ENCODE measurements around the gene TATDN2.

Gene TATDN2

DNA sequence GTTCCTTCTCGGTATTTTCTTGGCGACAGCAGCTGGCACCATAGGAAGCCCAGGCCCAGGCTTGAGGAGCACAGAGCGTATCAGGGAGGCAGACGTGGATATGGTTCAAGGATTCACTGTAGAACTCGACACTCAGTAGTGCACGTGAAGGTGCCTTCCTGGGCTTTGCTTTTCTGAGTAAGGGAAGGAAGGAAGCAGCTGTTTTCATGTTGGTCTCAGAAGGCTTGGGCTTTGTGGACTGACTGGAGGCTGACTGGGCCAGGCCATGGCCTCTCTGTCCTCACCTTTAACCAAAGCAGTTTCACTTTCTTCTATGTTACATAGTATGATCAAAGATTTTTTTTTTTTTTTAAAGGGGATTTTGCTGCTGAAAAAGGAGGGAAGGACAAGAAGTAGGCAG lies 51.4 kb downstream of the TATDN2 start:
- no peak for DNase-seq (ENCODE audit: insufficient read length, low spot score)
- FAIRE-seq, result no peak
- TF ChIP-seq, protein P1, sequence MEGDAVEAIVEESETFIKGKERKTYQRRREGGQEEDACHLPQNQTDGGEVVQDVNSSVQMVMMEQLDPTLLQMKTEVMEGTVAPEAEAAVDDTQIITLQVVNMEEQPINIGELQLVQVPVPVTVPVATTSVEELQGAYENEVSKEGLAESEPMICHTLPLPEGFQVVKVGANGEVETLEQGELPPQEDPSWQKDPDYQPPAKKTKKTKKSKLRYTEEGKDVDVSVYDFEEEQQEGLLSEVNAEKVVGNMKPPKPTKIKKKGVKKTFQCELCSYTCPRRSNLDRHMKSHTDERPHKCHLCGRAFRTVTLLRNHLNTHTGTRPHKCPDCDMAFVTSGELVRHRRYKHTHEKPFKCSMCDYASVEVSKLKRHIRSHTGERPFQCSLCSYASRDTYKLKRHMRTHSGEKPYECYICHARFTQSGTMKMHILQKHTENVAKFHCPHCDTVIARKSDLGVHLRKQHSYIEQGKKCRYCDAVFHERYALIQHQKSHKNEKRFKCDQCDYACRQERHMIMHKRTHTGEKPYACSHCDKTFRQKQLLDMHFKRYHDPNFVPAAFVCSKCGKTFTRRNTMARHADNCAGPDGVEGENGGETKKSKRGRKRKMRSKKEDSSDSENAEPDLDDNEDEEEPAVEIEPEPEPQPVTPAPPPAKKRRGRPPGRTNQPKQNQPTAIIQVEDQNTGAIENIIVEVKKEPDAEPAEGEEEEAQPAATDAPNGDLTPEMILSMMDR (IDR thresholded peaks at IDR 0.05; ENCODE audit: insufficient read depth, missing control alignments), result no peak

DNA sequence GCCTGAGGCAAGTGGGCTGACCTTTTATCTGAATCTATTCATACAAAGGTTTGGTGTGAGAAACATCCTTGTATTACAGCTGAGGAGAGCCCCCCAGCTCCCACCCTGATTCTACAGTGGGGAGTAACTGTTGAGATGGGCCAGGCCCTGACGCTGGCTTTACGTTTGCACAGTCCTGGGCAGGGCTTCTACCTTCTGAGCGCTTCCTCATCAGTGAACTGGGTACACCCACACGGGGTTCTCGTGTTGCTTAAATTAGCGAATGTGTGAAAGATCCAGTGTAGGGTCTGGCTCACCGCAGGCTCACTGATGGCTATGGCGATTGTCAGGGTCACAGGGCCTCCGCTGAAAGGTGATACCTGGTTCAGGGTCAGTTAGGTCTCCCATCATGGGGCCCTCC lies 51.8 kb downstream of the TATDN2 start:
- FAIRE-seq, result no peak
- TF ChIP-seq, protein P1 (IDR thresholded peaks at IDR 0.05; ENCODE audit: insufficient read depth, missing control alignments), result no peak
- no peak for DNase-seq (ENCODE audit: insufficient read length, low spot score)

DNA sequence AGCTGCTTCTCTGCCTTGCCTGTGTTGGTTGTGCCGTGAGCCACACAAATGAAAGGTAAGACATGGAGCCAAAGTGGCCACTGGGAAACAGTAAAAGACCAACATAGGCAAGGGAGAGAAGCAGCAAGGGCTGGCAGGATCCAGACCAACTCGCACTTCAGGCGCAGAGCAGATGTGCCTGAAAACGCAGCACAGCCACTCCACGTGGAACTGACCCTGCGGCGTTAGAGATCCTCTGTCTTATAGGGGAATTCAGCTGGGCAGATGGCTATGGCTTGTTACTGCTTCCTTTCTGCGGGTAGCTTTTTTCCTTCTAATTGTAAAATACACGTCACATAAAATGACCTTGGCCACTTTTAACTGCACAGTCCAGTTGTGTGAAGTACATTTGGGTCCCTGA lies 54.8 kb downstream of the TATDN2 start:
- FAIRE-seq, result no peak
- no peak for DNase-seq (ENCODE audit: insufficient read length, low spot score)
- TF ChIP-seq, protein P1 (IDR thresholded peaks at IDR 0.05; ENCODE audit: insufficient read depth, missing control alignments), result no peak

DNA sequence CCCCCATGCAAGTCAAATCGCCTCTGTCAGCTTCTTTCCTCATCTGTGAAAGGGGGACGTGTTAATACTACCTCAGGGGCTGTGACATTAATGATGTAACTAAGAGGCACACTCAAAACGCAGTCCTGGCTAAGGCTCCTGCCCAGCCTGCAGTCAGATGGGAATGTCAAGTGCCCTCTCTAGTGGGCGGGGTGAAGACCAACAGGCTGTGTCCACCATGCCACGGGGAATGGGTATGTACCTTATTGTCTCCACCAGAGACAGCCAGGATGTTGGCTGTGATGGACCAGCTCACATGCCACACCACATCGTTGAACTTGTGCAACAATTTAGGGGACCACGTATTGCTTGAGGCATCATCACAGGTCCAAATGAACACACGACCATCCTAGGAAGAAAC lies 55.5 kb downstream of the TATDN2 start:
- DNase-seq (ENCODE audit: insufficient read length, low spot score) (no peak), FAIRE-seq (no peak)
- TF ChIP-seq, protein P1 (IDR thresholded peaks at IDR 0.05; ENCODE audit: insufficient read depth, missing control alignments), result no peak

DNA sequence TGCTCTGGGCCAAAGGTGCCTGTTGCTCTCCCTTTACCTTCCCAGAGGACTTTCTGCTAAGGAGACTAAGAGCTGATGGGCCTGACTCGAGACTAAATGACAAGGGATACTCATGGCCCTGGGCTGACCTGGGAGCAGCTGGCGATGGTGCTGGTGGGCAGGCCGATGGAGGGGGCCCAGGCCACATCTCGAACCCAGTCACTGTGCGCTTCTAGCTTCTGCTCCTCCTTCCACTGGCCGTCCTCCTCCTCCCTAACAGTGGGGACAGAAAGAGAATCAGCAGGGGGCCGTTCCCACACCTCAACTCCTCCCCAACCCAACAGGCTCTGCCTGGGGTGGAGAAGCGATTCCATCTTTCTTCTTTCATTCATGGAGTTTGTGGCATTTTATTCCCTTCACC lies 56.6 kb downstream of the TATDN2 start:
- TF ChIP-seq, protein P1 (IDR thresholded peaks at IDR 0.05; ENCODE audit: insufficient read depth, missing control alignments), result no peak
- FAIRE-seq, result no peak
- no peak for DNase-seq (ENCODE audit: insufficient read length, low spot score)

DNA sequence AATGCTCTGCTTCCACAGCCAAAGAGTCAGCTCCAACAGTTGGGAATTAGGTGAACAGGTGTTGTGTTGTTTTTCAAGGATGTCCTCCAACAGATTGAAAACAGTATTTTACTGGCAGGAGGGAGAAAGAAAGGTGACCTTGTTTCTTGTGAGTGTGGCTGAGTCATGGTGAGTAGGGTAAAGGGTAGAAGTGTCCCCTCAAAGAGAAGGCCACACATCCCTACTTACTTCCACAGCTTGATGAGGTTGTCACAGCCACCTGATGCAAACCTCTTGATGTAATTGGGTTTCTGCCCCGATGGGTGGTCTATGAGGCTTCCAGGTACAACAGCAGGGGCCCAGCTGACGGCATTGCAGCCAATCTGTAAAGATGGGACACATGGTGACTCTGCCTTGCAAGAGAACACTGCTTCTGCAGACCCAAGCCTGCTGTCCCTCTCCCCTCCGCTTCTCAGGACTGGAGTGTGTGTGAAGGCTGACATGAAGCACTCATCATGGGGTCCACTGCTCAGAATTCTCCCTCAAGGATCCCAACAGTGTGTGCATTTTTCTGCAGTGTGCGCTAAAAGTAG lies 57.2 kb downstream of the TATDN2 start:
- TF ChIP-seq, protein P1 (IDR thresholded peaks at IDR 0.05; ENCODE audit: insufficient read depth, missing control alignments), result no peak
- no peak for DNase-seq (ENCODE audit: insufficient read length, low spot score)

DNA sequence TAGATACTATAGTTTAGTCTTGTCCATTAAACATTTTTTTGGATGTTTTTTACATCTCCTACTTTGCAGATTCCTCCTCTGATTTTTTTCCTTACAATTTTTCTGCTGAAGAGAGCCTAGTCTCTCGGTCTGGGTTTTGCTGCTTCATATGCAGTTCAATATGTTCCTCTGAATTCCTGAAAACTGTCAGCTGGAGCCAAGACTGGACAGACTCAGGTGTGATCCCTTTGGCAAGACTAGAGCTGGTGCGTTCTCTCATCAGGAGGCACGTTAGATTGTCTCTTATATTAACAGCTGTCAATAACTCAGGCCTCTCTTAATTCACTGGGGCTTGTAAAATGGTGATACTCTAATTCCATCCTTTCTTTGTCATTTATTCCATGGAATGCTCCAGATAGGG lies 57.9 kb downstream of the TATDN2 start:
- TF ChIP-seq, protein P1 (IDR thresholded peaks at IDR 0.05; ENCODE audit: insufficient read depth, missing control alignments), result no peak
- DNase-seq (ENCODE audit: insufficient read length, low spot score) (no peak), FAIRE-seq (no peak)

More for the DNA sequence above, 57.2 kb downstream of the TATDN2 start:
- no peak for FAIRE-seq

Measured in D721Med (cell line).